Measurements from ENCODE around the gene ZIK1. TPM values are rescaled to one million over a fixed set of nuclear protein-coding genes. Genes with fewer than 3 reads are reported as not detected.

ZIK1 gene
- total RNA-seq, 1 donor from 2014 or later = 21.5 TPM

DNA sequence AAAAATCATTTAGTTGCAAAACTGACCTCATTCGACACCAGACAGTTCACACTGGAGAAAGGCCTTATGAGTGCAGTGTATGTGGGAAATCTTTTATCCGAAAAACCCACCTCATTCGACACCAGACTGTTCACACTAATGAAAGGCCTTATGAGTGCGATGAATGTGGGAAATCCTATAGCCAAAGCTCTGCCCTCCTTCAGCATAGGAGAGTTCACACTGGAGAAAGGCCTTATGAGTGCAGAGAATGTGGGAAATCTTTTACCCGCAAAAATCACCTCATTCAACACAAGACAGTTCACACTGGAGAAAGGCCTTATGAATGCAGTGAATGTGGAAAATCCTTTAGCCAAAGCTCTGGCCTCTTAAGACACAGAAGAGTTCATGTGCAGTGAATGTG lies 23.0 kb downstream of the ZIK1 start:
- Mint-ChIP-seq H3K4me1 (ENCODE audit: low read depth, unreplicated experiment) (peaks cover 6% of the 10 kb centered on the region), H3K27ac (ENCODE audit: unreplicated experiment) (no peak overlapping the region), H3K27me3 (ENCODE audit: unreplicated experiment) (peaks cover 3% of the 10 kb centered on the region), H3K9me3 (ENCODE audit: unreplicated experiment) (peaks cover 1% of the 10 kb centered on the region), H3K4me3 (ENCODE audit: unreplicated experiment) (no peak overlapping the region), H3K36me3 (ENCODE audit: unreplicated experiment) (peaks cover 19% of the 10 kb centered on the region)
- DNase-seq = no peak
- TF ChIP-seq, protein P1, sequence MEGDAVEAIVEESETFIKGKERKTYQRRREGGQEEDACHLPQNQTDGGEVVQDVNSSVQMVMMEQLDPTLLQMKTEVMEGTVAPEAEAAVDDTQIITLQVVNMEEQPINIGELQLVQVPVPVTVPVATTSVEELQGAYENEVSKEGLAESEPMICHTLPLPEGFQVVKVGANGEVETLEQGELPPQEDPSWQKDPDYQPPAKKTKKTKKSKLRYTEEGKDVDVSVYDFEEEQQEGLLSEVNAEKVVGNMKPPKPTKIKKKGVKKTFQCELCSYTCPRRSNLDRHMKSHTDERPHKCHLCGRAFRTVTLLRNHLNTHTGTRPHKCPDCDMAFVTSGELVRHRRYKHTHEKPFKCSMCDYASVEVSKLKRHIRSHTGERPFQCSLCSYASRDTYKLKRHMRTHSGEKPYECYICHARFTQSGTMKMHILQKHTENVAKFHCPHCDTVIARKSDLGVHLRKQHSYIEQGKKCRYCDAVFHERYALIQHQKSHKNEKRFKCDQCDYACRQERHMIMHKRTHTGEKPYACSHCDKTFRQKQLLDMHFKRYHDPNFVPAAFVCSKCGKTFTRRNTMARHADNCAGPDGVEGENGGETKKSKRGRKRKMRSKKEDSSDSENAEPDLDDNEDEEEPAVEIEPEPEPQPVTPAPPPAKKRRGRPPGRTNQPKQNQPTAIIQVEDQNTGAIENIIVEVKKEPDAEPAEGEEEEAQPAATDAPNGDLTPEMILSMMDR (IDR thresholded peaks at IDR 0.05; ENCODE audit: partially characterized antibody, unreplicated experiment) = no peak

DNA sequence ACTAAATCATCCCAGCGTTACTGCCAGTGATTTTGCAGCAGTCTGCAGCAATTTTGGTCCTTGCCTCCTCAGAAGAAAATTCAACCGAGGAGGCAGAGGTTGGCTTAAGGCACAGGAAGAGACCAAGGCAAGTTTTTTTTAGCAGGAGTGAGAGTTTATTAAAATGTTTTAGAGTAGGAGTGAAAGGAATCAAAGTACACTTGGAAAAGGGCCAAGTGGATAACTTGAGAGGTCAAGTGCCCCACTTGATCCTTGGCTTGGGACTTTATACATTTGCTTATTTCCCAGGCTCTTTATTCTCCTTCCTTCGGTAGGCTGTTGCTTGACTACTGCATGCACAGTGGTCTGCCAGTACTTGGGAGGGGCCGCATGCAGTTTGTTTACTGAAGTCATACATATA lies 27.2 kb downstream of the ZIK1 start:
- H3K4me3 Mint-ChIP-seq (ENCODE audit: unreplicated experiment) = no peak overlapping the region
- peaks cover 18% of the 10 kb centered on the region for H3K9me3 Mint-ChIP-seq (ENCODE audit: unreplicated experiment)
- H3K4me1 Mint-ChIP-seq (ENCODE audit: low read depth, unreplicated experiment) = peaks cover 11% of the 10 kb centered on the region
- DNase-seq = no peak
- TF ChIP-seq, protein P1 (IDR thresholded peaks at IDR 0.05; ENCODE audit: partially characterized antibody, unreplicated experiment) = no peak
- H3K36me3 Mint-ChIP-seq (ENCODE audit: unreplicated experiment) = peaks cover 17% of the 10 kb centered on the region
- H3K27me3 Mint-ChIP-seq (ENCODE audit: unreplicated experiment) = peaks cover 6% of the 10 kb centered on the region
- peak overlapping the region; percentile 78 for H3K27ac Mint-ChIP-seq (ENCODE audit: unreplicated experiment)

DNA sequence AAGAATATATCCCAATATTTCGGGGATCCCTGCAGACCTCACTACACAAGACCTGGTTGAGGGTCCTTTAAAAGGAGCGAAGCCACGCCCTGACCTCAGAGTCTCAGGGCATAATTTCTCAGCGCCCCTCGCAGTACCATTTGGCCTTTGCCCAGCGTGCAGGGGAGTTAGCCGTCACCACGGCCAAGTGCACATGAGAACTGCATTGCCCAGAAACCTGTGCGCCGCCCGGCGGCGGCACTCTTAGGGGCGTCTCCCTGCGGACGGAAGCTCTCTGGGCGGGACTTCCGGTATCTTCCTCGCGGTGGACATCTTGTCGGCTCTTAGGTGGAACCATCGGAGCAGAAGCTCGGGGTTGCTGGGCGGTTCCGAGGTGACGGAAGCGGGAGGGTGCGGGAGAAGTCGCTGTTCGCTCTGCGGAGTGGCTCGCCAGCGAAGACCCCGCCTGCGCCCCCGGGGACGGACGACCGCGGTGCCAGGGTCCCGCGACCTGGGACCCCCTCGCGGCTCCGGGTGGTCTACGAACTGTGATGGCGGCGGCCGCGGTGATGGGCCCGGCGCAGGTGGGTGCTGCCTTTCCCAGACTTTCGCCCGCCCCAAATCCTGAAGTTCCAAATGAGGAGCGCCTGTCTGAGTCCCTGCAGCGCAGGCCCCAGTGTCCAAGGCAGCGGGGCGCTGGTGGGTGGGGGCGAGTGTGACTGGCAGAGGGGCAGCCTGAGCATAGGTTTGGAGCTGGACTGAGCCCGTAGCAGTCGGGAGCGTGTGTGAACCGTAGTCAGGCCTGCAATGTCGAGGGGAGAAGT lies 30.2 kb downstream of the ZIK1 start, which contains the start of gene ZNF134:
Gene ZNF134, plus strand, starts transcription at position 302 of the 803 bp plus-strand sequence. CDS start 5,227 bp downstream, outside the sequence.
- H3K4me3 Mint-ChIP-seq (ENCODE audit: unreplicated experiment) = peak within 1 kb of the TSS; percentile 98
- H3K27me3 Mint-ChIP-seq (ENCODE audit: unreplicated experiment) = peaks cover 6% of the 10 kb centered on the region
- H3K27ac Mint-ChIP-seq (ENCODE audit: unreplicated experiment) = peak within 1 kb of the TSS; percentile 92
- peaks cover 42% of the 10 kb centered on the region for H3K36me3 Mint-ChIP-seq (ENCODE audit: unreplicated experiment)
- peaks cover 37% of the 10 kb centered on the region for H3K9me3 Mint-ChIP-seq (ENCODE audit: unreplicated experiment)
- peak; percentile 94 for DNase-seq
- H3K4me1 Mint-ChIP-seq (ENCODE audit: low read depth, unreplicated experiment) = peaks cover 11% of the 10 kb centered on the region
- TF ChIP-seq, protein P1 (IDR thresholded peaks at IDR 0.05; ENCODE audit: partially characterized antibody, unreplicated experiment) = no peak

DNA sequence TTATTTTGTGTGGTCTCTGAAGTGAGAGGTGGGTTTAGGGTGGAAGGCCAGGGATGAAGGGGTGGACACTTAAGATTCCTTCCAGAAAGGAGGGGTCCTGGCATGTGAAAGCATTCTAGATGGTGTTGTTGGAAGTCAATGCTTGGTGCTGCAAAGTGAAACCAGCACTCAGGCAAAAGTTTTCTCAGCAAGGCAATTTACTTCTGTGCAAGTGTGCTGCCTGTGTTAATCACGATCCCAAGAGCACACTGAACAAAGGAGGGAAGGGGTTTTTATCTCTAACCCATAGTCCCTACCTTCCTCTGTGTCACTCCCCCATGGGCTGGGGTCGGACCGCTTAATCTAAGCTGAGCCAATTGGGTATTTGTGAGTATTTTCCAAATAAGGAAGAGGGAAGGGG lies 31.4 kb downstream of the ZIK1 start:
- Mint-ChIP-seq H3K36me3 (ENCODE audit: unreplicated experiment) (peaks cover 54% of the 10 kb centered on the region), H3K4me1 (ENCODE audit: low read depth, unreplicated experiment) (peaks cover 10% of the 10 kb centered on the region), H3K27ac (ENCODE audit: unreplicated experiment) (peak overlapping the region; percentile 92), H3K27me3 (ENCODE audit: unreplicated experiment) (peaks cover 6% of the 10 kb centered on the region), H3K9me3 (ENCODE audit: unreplicated experiment) (peaks cover 48% of the 10 kb centered on the region), H3K4me3 (ENCODE audit: unreplicated experiment) (peak overlapping the region; percentile 98)
- no peak for DNase-seq
- TF ChIP-seq, protein P1 (IDR thresholded peaks at IDR 0.05; ENCODE audit: partially characterized antibody, unreplicated experiment) = no peak

Measured in glutamatergic neuron (in vitro differentiated cells).